NCI-H2196 treated with DMSO at 0.1 percent for 48 hours (cell line): Measurements from ENCODE around the gene PABPN1.
"Not testable (repeated sequence)": the region's sequence is repeated elsewhere in the genome, so short reads cannot be mapped to it uniquely, and the experiment has no call there.

Experiments
- DNase-seq: peaks from one replicate; lab custom pipeline; 2025; ENCODE audit not compliant: unreplicated experiment; lab: John Stamatoyannopoulos, UW

PABPN1 gene, protein sequence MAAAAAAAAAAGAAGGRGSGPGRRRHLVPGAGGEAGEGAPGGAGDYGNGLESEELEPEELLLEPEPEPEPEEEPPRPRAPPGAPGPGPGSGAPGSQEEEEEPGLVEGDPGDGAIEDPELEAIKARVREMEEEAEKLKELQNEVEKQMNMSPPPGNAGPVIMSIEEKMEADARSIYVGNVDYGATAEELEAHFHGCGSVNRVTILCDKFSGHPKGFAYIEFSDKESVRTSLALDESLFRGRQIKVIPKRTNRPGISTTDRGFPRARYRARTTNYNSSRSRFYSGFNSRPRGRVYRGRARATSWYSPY

DNA sequence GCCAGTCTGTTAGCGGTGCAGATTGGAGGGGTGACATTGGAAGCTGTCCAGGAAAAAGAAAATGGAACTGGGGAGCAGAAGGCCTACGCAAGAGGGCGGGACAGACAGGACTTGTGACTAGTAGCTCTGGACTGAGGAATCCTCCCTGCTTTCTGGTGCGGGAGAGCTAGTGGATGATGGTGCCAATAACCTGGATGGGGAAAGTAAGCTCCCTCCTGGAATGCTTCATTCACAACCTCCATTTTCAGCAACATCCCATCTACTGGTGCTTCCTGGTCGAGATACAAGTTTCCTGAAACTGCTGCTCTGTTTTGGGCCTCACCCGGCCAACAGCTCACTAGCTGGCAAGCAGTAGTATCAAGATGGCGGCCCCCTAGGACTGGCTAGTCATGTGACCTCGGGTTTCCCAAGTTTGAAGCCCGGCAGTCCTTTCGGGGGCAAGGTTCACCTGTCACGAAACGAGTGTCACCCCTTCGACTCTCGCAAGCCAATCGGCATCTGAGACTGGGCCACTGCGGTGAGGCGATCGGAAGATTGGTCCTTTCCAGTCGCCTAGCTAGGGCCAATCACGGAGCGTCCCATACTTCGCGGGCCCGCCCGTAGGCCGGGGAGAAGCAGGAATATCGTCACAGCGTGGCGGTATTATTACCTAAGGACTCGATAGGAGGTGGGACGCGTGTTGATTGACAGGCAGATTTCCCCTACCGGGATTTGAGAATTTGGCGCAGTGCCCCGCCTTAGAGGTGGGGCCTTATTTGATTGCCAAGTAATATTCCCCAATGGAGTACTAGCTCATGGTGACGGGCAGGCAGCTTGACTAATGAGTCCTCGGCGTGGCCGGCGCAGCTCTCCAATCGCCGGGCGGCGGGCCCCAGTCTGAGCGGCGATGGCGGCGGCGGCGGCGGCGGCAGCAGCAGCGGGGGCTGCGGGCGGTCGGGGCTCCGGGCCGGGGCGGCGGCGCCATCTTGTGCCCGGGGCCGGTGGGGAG lies at the start of gene PABPN1:
TSS of gene PABPN1 (plus strand) at position 874 of the 988 bp plus-strand sequence. CDS start at position 887, 13 bp downstream.
- DNase-seq = peak; percentile 99

DNA sequence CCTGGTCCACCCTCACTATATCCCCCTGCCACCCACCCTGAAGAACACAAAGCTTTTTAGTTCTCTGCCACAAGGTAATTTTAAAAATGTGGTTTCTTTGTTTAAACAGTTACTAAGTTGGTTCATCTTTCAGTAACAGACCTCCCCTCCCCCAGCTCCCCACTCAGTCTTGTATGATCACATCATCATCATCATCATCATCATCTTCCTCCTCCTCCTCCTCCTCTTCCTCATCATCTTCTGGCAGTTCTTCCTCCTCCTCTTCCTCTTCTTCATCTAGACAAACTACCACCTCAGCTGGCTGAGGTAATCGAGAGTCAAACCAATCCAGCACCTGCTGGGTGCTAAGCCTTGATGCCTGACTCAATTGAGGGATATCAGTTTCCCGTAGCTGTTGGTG lies 45.8 kb upstream of the PABPN1 start:
- no peak for DNase-seq

DNA sequence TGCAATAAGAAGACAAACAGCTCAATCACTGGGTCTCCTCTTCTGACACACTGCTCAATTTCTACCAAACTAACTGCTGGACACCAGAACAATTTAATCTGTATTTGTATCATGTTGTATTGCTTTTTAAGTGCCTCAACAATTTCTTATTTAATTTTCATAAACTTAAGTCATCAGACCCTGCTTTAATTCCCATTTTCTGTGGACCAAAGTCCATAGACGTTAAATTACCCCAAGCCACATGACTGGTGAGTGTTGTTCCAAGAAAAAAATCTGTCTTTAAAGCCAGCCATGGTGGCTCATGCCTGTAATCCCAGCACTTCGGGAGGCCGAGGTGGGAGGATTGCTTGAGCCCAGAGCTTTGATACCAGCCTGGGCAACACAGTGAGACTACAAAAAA lies 44.1 kb upstream of the PABPN1 start:
- no peak for DNase-seq

DNA sequence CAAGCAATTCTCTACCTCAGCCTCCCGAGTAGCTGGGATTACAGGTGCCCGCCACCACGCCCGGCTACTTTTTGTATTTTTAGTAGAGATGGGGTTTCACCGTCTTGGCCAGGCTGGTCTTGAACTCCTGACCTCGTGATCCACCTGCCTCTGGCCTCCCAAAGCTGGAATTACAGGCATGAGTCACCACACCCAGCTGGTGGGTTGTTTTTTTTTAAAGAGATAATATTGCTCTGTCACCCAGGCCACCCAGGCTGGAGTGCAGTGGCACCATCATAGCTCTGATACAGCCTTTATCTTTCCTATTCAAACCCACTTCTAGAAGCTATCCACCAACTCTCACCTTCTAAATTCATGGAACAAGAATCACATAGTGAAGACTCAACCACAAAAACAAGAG lies 43.3 kb upstream of the PABPN1 start:
- not testable (repeated sequence) for DNase-seq

DNA sequence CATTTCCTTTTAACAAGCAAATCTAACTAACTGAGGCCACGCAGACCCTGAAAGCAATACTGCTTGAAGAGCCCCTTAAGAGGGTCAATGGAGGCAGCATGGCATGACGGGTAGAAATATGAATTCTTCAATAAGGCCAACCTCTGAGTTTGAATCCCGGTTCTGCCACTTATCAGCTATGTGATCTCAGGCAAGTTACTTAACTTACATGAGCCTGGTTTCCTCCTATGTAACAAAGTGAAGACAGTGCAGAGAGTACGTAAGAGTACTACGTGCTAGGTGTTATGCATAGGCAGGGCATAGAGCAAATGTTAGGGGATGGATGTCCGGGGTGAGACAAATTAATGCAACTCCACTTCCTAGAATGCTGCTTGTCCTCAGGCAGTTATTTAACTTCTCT lies 40.0 kb upstream of the PABPN1 start:
- no peak for DNase-seq

DNA sequence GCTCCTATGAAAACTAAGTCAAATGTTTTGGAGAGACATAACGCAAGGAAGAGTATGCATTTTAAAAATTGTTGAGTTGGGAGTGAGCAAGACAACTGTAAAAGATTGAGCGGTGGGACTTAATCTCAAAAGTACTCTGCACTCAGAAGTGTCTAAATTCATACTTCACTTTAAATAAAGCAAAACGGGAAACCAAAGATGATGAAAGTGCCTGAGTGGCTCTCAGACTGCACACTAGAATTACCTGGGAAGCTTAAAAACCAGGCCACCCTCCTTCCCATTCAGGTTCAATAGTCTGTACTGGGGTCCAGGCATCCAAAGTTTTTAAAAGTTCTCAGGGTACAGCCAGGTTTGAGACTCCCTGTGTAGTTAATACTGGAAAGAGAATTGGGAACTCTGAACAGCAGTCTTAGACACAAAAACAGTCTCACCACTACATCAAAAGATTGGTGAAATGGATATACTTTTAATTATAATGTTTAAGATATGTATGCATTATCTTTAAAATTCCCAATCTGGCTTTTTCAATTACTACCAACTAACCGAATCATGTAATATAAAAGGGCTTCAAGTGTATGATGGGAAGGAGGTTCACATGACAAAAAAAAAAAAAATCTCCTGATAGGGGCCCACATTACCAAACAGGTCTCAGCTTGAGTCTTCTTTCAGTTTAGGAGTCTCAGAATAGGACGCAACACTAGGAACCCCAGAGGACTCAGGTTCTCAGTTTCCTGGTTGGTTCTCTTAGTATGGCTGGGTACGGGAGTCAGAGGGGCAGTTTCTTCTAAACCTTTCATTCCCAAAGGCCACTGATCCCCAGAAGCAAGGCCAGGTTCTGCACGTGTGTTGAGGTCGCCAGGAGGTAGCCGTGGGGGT lies 36.4 kb upstream of the PABPN1 start:
- no peak for DNase-seq

DNA sequence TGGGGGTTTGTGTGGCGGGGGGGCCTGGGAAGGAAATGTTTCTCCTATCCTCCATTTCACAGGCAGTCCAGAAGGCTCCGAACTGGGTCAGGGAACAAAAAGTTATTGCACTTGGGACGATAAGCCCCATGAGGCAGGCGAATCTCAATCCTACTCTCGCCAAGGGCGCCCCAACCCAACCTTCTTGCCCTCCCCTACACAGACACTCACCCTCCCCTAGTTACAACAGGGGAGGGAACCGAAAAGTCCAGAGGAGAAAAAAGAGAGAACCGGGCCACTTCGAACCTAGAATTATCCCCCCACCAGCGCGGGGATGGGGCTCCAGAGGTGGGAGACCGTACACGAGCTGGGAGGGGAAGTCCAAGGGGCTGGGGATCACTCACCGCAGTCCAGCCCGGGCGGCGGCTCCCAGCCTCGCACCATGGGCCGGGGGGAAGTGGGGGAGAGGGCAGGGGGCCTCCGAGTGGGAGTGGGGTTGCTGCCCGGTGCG lies 35.7 kb upstream of the PABPN1 start:
- DNase-seq = no peak

DNA sequence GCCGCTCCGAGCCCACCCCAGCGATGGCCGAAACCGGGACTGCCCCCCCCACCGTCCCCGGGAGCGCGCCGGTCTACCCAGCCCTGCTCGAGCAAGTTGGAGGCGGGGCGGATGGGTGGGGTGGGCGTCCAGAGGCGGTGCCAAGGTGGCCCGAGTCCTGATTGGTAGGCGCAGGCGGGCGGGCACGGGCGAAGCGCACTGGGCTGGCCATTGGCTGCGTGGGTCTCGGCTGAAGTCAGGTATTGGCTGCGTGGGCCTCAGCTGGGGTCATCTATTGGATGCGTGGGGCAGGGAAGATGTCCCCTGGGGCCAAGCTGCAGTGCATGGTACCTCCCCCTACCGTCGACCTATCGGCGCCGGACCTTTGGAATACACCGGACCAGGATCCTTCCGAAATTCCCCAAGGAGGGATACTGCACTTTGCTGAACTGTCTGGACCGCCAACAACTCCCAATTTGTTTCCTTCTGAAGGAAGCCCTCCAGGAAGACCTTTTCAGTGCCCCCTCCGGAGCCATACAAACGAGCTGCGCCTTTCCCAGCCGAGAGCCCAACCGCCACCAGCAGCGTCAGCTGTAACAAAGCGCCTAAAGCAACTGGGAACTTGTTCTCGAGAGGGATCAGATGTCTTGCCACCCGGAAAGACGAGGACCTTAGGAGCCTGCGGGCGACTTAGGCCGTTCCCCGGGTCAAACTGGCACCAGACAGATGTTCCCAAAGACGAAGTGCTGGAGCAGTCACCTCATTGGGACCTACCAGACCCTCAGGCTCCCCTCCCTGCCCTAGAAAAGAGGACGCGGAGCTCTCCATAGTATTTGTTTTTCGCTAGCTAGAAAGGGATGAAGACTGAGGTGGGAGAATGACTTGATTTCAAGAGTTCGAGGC lies 35.0 kb upstream of the PABPN1 start, which contains the start of gene HOMEZ:
TSS of gene HOMEZ (minus strand) at position 113 of the 882 bp plus-strand sequence. CDS start 180 bp downstream, outside the sequence.
- peak; percentile 98 for DNase-seq

DNA sequence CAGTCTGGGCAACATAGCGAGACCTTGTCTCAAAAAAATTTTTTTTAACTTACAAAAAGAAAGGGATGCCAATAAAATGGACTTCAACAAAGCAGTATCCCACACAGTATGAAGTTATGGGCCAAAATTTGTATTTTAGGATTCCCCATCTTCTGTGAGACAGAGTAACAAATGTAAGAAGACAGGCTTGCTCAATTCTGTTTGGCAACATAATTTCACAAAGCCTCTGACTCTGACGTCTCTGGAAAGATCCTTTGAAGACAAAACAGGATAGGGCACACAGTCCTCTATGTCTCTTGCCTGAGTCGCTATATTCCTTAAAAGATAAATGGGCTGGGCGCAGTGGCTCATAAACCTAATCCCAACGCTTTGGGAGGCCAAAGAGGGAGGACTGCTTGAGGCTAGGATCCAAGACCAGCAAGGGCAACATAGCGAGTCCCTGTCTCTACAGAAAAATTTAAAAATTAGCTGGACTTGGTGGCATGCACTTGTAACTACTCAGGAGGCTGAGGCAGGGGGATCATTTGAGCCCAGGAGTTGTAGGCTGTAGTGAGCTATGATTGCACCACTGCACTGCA lies 34.3 kb upstream of the PABPN1 start:
- DNase-seq = no peak

DNA sequence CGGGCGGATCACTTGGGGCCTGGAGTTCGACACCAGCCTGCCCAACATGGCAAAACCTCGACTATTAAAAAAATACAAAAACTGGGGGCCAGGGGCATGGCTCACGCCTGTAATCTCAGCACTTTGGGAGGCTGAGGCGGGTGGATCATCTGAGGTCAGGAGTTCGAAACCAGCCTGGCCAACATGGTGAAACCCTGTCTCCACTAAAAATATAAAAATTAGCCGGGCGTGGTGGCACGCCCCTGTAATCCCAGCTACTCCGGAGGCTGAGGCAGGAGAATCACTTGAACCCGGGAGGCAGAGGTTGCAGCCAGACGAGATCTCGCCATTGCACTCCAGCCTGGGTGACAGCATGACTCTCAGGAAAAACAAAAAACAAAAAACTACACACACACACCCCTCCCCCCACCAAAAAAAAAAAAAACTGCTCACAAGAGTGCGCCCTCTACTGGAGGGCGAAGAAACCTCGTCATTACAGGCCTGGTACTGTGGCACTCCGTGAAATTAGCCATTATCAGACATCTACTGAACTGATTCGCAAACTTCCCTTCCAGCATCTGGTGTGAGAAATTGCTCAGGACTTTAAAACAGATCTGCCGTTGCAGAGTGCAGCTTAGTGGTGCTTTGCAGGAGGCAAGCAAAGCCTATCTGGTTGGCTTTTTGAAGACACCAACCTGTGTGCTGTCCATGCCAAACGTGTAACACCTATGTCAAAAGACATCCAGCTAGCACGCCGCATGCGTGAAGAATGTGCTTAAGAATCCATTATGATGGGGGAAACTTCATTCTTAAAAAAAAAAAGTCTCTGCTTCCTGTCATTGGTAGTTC lies 26.3 kb upstream of the PABPN1 start:
- peak; percentile 30 for DNase-seq

DNA sequence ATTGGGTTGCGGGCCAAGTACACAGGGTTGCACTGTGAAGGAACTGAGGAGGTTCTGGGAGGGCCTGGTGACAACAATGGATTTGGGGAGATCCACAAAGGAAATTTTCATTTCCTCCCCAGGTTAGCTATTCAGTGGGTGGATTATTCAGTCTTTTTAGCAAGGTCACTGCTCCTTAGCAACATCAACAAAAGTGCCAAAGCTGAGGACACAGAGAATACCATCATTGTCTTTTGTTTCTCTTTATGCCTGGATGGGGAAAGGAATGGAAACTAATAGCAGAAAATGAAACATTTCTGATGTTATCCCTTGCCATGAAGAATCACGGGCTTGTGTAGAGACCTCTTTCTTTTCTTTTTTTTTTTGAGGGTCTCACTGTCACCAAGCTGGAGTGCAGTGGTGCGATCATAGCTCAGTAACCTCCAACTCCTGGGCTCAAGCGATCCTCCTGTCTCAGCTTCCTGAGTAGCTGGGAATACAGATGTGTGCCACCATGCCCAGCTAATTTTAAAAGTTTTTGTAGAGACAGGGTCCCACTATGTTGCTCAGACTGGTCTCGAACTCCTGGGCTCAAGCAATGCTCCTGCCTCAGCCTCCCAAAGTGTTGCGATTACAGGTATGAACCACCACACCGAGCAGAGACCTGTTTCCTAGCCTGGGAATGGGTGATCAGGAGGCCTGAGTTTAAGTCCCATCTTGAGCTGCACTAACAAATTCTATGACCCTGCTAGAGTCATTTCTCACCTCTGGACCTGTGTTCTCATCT lies 25.1 kb upstream of the PABPN1 start:
- DNase-seq = no peak

DNA sequence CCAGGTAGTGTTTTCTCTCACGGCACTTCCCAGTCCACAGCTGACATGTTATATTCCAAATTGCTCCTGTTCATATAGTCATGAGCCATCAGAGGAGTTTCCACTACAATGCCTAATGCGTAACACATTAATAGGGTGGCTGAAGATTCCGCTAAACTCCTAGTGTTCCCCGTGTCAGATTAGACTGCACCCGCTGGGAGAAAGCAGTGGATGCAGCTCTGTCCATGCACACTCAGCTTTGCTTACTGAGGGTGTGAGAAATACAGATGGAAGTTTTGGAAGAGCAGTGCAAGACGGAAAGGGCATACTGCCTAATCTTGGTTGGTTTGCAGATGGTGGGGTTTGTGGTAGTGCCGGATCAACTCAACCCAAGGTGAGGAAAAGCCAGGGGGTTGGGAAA lies 24.2 kb upstream of the PABPN1 start:
- DNase-seq = no peak

DNA sequence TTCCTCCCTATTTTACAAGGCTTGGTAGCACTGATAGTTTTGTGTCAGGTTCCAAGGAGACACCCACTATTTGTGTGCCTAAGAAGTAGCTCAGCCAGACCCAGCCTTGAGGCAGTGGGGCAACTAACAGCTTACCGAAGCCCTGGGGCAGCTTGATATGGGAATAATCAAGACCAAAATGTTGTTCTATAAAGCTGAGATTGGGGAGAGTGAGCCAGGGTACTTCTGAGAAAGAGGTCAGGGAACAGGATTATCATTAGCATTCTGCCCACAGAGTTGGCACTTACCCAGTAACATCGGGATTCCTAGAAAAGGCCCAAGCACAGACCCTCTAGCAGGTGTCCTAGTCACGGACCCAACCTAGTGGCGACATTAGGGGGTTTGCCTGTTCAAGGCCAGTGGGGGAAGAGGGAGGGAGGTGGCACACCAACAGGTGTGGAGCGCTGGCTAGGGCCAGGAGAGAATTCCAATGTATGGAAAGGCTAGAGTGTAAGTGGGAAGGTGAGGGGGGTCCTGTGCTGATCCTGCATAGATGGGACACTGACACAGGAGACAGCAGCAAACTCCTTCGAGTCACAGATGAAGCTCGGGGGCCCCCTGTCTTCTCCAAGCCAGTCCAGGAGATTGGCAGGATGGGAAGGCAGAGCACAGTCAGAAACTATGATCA lies 23.5 kb upstream of the PABPN1 start:
- DNase-seq = no peak

DNA sequence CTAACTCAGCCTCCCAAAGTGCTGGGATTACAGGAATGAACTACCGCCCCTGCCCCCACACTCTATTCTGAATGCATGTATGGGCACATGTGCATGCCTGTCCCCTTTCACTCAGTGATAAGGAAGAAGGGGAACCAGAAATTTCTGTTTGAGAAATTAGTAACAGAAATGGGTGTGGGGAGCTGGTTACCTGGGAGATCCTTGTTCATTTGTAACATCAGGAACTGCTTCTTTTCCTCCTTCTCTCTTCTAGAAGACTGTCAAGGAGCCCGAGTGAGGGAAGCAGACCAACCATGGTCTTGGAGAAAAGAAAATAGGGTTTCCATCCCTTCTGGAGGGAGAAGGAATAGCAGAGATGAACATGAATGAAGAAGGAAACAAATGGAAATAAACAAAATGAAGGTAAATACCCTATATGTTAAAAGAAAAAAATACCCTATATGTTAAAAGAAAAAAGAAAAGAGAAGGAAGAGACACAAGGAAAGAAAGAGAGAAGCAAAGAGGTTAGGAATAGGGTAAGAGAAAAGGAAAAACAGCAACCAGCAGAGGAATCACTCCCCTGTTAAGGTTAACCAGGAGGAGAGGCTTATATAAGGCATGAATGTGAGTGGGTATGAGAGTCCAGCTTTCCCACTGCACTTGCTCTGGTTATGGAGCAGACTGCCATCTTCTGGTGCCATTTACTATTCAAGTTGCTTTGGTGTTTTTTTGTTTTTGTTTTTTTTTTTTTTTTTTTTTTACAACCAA lies 21.9 kb upstream of the PABPN1 start:
- peak; percentile 28 for DNase-seq

DNA sequence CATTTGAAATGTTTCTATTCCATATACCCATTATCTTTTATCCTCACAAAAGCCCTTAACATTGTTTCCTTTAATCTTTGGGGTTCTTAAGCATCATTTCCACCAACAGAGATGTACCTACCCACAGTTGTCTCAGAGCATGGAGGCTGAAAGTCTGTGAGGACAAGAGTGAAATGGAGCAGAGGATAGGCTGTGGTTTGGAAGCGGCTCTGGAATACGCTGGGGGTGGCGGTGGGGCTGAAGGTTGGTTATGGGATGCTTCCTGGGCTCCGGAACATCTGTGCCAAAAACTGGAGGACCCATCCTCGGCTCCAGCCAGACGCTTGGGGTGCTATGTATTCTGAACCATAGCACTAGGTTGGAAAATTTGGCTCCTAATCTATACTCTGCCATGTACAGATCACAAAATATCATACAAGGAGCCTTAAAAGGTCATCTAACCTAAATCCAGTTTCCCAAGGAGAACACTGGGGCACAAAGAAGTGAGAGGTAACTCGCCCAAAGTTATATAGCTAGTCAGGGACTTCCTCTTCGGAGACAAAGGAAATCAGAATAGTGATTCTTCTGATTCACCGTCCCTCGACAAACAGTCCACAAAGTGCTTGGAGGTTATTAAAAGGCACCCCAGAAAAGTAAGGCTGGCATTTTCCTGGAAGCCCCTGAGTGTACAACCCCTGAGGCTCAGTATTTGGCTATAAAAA lies 21.1 kb upstream of the PABPN1 start:
- DNase-seq = no peak

DNA sequence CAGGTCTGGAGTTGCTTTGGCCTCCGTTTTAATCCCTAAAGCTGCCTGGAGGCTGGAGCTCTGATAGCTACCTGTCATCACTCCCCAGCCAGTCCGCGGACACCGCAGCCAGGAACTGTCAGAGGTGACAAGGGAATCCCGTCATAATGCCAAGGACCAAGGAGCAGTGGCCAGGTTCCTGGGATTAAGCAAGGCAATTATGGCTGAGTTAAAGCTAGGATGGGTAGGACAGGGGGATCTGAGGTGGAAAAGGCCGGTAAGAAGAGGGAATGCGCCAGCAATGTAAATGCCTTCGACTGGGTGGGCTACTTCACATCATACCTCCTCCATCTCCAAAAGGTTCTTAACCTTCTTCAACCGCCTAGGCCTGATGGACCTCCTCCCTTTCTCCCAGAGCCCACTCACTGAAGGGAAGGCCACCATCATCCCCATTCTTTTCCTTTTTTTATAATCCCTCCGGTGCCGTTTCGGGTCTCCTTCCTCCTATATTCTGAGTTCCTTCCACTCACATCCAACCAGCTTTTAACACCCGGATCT lies 20.5 kb upstream of the PABPN1 start:
- DNase-seq = no peak
